T-helper 1 cell treated with Interleukin-12 subunit alpha and Interleukin-12 subunit beta and Interleukin-4 antibody, amounts not matched to agents 30 μg/mL and 1 μg/mL, for 36 hours (primary cell): ENCODE measurements around the gene PLIN4.

Experiments used
- H3K27ac Mint-ChIP-seq: one replicate; pipeline ENCODE4 v1.8.0; 2021; ENCODE audit warnings: mild to moderate bottlenecking, mixed read lengths
- H3K27me3 Mint-ChIP-seq: one replicate; pipeline ENCODE4 v1.8.0; 2021; ENCODE audit warnings: low read depth, mixed read lengths
- H3K36me3 Mint-ChIP-seq: one replicate; pipeline ENCODE4 v1.8.0; 2021; ENCODE audit warnings: low read depth, mixed read lengths
- H3K4me1 Mint-ChIP-seq: one replicate; pipeline ENCODE4 v1.8.0; 2021; ENCODE audit warnings: low read depth, mixed read lengths
- H3K4me3 Mint-ChIP-seq: one replicate; pipeline ENCODE4 v1.8.0; 2021; ENCODE audit warnings: mild to moderate bottlenecking, moderate library complexity, mixed read lengths
- H3K9me3 Mint-ChIP-seq: one replicate; pipeline ENCODE4 v1.8.0; 2021; ENCODE audit warnings: mixed read lengths

The PLIN4 gene

GRCh38 chr19:4456843-4457653 is 61.2 kb downstream of the PLIN4 start:
- peaks cover 12% of the 10 kb centered on the region for H3K4me1 Mint-ChIP-seq
- H3K27ac Mint-ChIP-seq: peak overlapping the region; percentile 90
- H3K9me3 Mint-ChIP-seq: no peaks in the 10 kb centered on the region
- H3K4me3 Mint-ChIP-seq: peak overlapping the region; percentile 92
- H3K27me3 Mint-ChIP-seq: no peaks in the 10 kb centered on the region
- peaks cover 5% of the 10 kb centered on the region for H3K36me3 Mint-ChIP-seq

- H3K27ac Mint-ChIP-seq: peak overlapping the region; percentile 90
- H3K27me3 Mint-ChIP-seq: no peaks in the 10 kb centered on the region
- H3K4me3 Mint-ChIP-seq: peak overlapping the region; percentile 91
- H3K4me1 Mint-ChIP-seq: peaks cover 12% of the 10 kb centered on the region
- H3K9me3 Mint-ChIP-seq: no peaks in the 10 kb centered on the region
- H3K36me3 Mint-ChIP-seq: peaks cover 5% of the 10 kb centered on the region
Observed at GRCh38 chr19:4456476-4456842, 61.8 kb downstream of the PLIN4 start.

- Mint-ChIP-seq H3K27me3 (no peaks in the 10 kb centered on the region), H3K27ac (peak overlapping the region; percentile 90), H3K36me3 (peaks cover 5% of the 10 kb centered on the region), H3K9me3 (no peaks in the 10 kb centered on the region), H3K4me1 (peaks cover 12% of the 10 kb centered on the region), H3K4me3 (peak overlapping the region; percentile 91)
Observed at GRCh38 chr19:4455719-4456475, 62.4 kb downstream of the PLIN4 start.

- Mint-ChIP-seq H3K4me3 (no peak overlapping the region), H3K27ac (peak overlapping the region; percentile 45), H3K4me1 (peaks cover 12% of the 10 kb centered on the region), H3K27me3 (no peaks in the 10 kb centered on the region), H3K36me3 (peaks cover 9% of the 10 kb centered on the region), H3K9me3 (no peaks in the 10 kb centered on the region)
Observed at GRCh38 chr19:4454747-4455718, 63.3 kb downstream of the PLIN4 start.

GRCh38 chr19:4453232-4454179 is 64.8 kb downstream of the PLIN4 start:
- Mint-ChIP-seq H3K27ac (no peak overlapping the region), H3K27me3 (no peaks in the 10 kb centered on the region), H3K36me3 (peaks cover 17% of the 10 kb centered on the region), H3K9me3 (no peaks in the 10 kb centered on the region), H3K4me3 (no peak overlapping the region), H3K4me1 (peaks cover 12% of the 10 kb centered on the region)

GRCh38 chr19:4452230-4452990 is 65.9 kb downstream of the PLIN4 start:
- no peaks in the 10 kb centered on the region for H3K9me3 Mint-ChIP-seq
- H3K4me3 Mint-ChIP-seq: no peak overlapping the region
- no peaks in the 10 kb centered on the region for H3K27me3 Mint-ChIP-seq
- H3K27ac Mint-ChIP-seq: no peak overlapping the region
- peaks cover 18% of the 10 kb centered on the region for H3K36me3 Mint-ChIP-seq
- H3K4me1 Mint-ChIP-seq: peaks cover 8% of the 10 kb centered on the region
